Renal cortex interstitium (tissue), 11 donors: ENCODE measurements around the gene BTG3. TPM values are rescaled to one million over a fixed set of nuclear protein-coding genes. Genes with fewer than 3 reads are reported as not detected.

Experiments
- DNase-seq, 11 donors: peaks; one replicate each; pipeline ENCODE4 v3.0.0-alpha.2; 2013; ENCODE audit warnings: low read depth in 9 of 11, low spot score in 4 of 11; ENCODE audit errors: extremely low read depth in 1 of 11
- polyA plus RNA-seq, 3 donors: library from polyadenylated mRNA; unstranded; fragments of 120-200 nt; gene quantifications; one replicate each; pipeline ENCODE4 v1.2.1, GENCODE V29; 2013; ENCODE audit not compliant: insufficient read length in 3 of 3

Gene BTG3
- polyA plus RNA-seq, 3 donors, result 39.1 to 44.0 (median 40.1) TPM

- DNase-seq, result no peak
Observed at GRCh38 chr21:17554679-17555465, 57.8 kb downstream of the BTG3 start.

DNA sequence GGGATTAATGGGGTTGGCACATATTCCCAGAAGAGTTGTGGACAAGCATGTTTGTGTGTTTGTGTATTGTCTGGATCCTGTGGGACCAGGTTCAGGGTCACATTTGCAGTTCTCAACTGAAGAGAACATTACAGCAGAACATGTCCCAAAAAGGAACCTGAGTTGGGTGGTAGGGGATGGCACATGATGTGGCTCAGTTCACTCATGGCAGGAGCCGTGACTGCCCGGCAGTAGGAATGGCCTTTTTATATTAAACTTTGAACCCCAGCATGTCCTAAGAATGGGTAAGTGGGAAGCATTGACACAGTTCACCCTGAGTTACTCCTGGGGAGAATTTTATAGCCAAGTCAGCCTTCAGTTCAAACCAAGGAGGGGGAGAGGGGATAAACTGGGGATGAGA lies 58.6 kb downstream of the BTG3 start:
- DNase-seq, result no peak

DNA sequence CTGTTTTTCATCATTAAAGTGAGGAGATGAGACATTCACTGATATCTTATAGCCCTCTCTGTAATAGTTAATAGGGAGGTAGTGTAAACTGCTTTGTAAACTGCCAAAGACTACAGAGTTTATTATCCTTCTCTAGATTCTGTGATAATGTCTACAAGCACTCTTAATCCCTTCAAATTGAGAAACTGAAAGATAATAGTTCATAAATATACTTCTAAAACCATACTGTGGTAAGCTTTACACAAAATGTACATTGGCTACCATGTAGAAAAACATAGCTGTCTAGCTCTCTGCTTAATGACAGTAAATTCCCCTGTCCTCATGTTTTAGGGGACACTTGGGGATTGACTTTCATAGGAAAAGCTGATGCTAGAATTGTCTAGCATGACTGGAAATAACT lies 60.3 kb downstream of the BTG3 start:
- DNase-seq, result no peak

DNA sequence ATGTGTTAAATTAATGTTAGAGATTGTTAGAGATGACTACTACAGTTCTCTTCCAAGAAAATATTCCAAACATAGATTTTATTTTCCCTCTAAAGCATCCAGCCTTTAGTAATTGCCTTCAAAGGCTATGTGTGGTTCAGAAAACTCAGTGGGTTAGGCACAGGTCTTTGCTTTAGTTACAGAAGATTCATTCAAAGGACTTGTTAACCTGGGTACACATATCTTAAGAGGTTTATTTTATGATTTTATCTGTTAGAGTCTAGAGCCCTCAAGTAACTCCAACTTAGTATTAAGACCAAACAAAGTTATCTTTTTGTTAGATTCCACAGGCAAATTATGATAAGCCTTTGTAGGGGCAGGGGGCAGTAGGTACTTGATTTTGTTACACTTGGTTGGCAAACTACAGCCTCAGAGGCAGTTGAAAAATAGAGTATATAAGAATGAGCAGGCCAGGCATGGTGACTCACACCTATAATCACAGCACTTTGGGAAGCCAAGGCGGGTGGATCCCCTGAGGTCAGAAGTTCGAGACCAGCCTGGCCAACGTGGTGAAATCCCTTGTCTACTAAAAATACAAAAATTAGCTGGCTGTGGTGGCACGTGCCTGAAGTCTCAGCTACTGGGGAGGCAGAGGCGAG lies 61.9 kb downstream of the BTG3 start:
- DNase-seq, result no peak

DNA sequence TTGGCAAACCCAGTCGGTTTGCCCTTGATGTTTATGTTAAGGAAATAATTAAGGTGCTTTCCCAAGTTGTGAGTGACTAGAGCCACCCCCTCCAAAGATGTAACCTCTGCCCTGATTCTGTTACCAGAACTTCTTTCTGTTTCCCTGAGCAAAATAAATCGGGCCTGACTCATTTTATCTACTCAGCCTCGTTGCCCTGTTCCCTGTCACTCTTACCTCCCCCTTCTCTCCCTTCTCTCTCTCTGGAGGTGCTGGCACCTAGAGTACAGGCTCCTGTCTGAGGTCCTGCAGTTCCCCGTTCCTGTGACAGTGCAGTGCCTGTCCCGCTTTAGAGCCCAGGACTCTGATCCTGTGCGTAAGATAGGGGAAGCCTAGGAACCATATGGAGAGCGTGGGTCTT lies 64.4 kb downstream of the BTG3 start:
- no peak for DNase-seq

- no peak for DNase-seq
Observed at GRCh38 chr21:17545007-17545406, 67.7 kb downstream of the BTG3 start.

Other genes starting within 250 kb of the BTG3 start
- 10 to 100 TPM; 31.6 to 38.9 (median 37.0) TPM for gene CXADR, start 99.9 kb downstream of the BTG3 start, polyA plus RNA-seq
- 10 to 100 TPM; 23.7 to 29.7 (median 25.8) TPM for gene C21orf91, start 206.5 kb upstream of the BTG3 start, polyA plus RNA-seq